Thoracic aorta (tissue), 2 donors: ENCODE data around the gene NFASC. TPM values are rescaled to one million over a fixed set of nuclear protein-coding genes. Genes with fewer than 3 reads are reported as not detected.

Experiments used
- ATAC-seq: fragments of 150-250 bp; one replicate; pipeline ENCODE4 v1.8.0; 2017; ENCODE audit warnings: low read depth; ENCODE audit not compliant: insufficient number of reproducible peaks, low FRiP score
- DNase-seq: peaks from one replicate; pipeline ENCODE4 v3.0.0-alpha.2; 2020; ENCODE audit warnings: low spot score
- H3K27ac ChIP-seq, 2 donors: fragments of 200-600 bp; sonication (generic); 1 replicate in 1 of 2; 2 replicates in 1 of 2; pipeline ENCODE4 v1.5.1; 2016; ENCODE audit warnings: mild to moderate bottlenecking in 2 of 2, moderate library complexity in 2 of 2
- H3K27me3 ChIP-seq: fragments of 200-600 bp; sonication (generic); replicated peaks from 2 replicates; pipeline ENCODE4 v1.6.0; 2016; ENCODE audit warnings: mild to moderate bottlenecking; ENCODE audit not compliant: insufficient read depth
- H3K36me3 ChIP-seq: fragments of 200-600 bp; sonication (generic); one replicate; pipeline ENCODE4 v1.5.1; 2016
- H3K4me1 ChIP-seq, 2 donors: fragments of 200-600 bp; sonication (generic); 1 replicate in 1 of 2; 2 replicates in 1 of 2; pipeline versions ENCODE4 v1.5.1 to v1.6.0; 2016; ENCODE audit warnings: low read depth in 2 of 2, mild to moderate bottlenecking in 1 of 2; ENCODE audit not compliant: control insufficient read depth in 1 of 2
- H3K4me3 ChIP-seq: fragments of 200-600 bp; sonication (generic); 2 replicates; pipeline ENCODE4 v1.5.1; 2016; ENCODE audit warnings: mild to moderate bottlenecking
- H3K9me3 ChIP-seq: fragments of 200-600 bp; sonication (generic); 2 replicates; pipeline ENCODE4 v1.5.1; 2016
- CTCF ChIP-seq: fragments of 200-600 bp; sonication (generic); IDR thresholded peaks from one replicate; pipeline ENCODE4 v1.5.1; 2019; ENCODE audit warnings: antibody characterized with exemption
- total RNA-seq, 2 donors: library from RNA; depleted of rRNA; stranded (reverse); fragments of >200 nt; gene quantifications; one replicate each; pipeline versions ENCODE4 v1.1.0 to v1.2.3, GENCODE V29; 2016

Gene NFASC
- total RNA-seq, 2 donors from 2014 or later, result 26.2 to 29.5 TPM

- Histone ChIP-seq H3K27me3 (no peaks in the 10 kb centered on the region), H3K9me3 (no peaks in the 10 kb centered on the region), H3K4me1 (no peaks in the 10 kb centered on the region), H3K27ac (no peak overlapping the region), H3K36me3 (no peaks in the 10 kb centered on the region), H3K4me3 (no peak overlapping the region)
- ATAC-seq, result no peak
- no peak for TF ChIP-seq CTCF
- no peak for DNase-seq
Measured at GRCh38 chr1:204980840-204981405, 110.3 kb downstream of the NFASC start.

- Histone ChIP-seq H3K4me3 (no peak overlapping the region), H3K4me1 (no peaks in the 10 kb centered on the region), H3K27me3 (no peaks in the 10 kb centered on the region), H3K36me3 (no peaks in the 10 kb centered on the region), H3K9me3 (no peaks in the 10 kb centered on the region), H3K27ac (no peak overlapping the region)
- no peak for ATAC-seq
- no peak for DNase-seq
- no peak for TF ChIP-seq CTCF
Measured at GRCh38 chr1:204983136-204983535, 112.5 kb downstream of the NFASC start.

GRCh38 chr1:204983881-204984280, 113.2 kb downstream of the NFASC start:
- Histone ChIP-seq H3K4me1 (no peaks in the 10 kb centered on the region), H3K36me3 (no peaks in the 10 kb centered on the region), H3K27me3 (no peaks in the 10 kb centered on the region), H3K9me3 (no peaks in the 10 kb centered on the region), H3K4me3 (no peak overlapping the region), H3K27ac (no peak overlapping the region)
- no peak for ATAC-seq
- DNase-seq, result no peak
- TF ChIP-seq CTCF, result no peak

GRCh38 chr1:204984499-204984898, 113.8 kb downstream of the NFASC start:
- DNase-seq, result no peak
- Histone ChIP-seq H3K27me3 (no peaks in the 10 kb centered on the region), H3K4me3 (no peak overlapping the region), H3K4me1 (no peaks in the 10 kb centered on the region), H3K9me3 (no peaks in the 10 kb centered on the region), H3K27ac (no peak overlapping the region), H3K36me3 (no peaks in the 10 kb centered on the region)
- no peak for TF ChIP-seq CTCF
- no peak for ATAC-seq

- Histone ChIP-seq H3K27ac (no peak overlapping the region), H3K9me3 (no peaks in the 10 kb centered on the region), H3K36me3 (no peaks in the 10 kb centered on the region), H3K4me3 (no peak overlapping the region), H3K27me3 (no peaks in the 10 kb centered on the region), H3K4me1 (no peaks in the 10 kb centered on the region)
- TF ChIP-seq CTCF, result no peak
- no peak for DNase-seq
- ATAC-seq, result no peak
Measured at GRCh38 chr1:204986181-204986580, 115.5 kb downstream of the NFASC start.
